Activated effector memory CD4-positive, alpha-beta T cell treated with Interleukin-2 at 50 U/mL for 16 hours (primary cell): Measurements from ENCODE around the gene CLNK.

Experiments
- DNase-seq: peaks from one replicate; pipeline ENCODE4 v3.0.0-alpha.2; 2020

Gene CLNK

DNA sequence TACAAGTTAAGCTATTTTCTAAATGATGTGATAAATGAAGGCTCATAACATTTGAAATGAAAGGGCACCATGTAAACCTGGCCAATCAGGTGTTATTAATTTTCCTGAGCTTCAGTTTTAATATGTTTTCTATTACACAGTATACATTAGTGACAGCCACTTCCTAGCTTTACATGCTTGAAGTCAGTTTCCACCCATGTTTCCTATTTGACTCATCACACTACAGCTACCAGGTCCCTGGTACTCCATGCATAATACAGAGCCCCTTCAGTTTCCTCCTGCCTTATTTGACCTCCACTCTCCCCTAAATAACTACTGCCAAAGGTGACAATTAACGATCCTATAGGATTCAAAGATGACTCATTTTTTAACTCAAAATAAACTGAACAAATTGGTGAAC is 245.6 kb downstream of the CLNK start:
- no peak for DNase-seq

- no peak for DNase-seq
These were observed 246.8 kb downstream of the CLNK start for GRCh38 chr4:10437735-10438134.
